A549 treated with ZK216348 at 1 μM for 4 hours (cell line): Measurements from ENCODE around the gene TRIM60. TPM values are rescaled to one million over a fixed set of nuclear protein-coding genes. Genes with fewer than 3 reads are reported as not detected.

ENCODE experiments used
- total RNA-seq: library from RNA; stranded (reverse); fragments of 200-300 nt; extraction: Qiagen RNA extraction; gene quantifications from 5 replicates; pipeline ENCODE4 v1.2.3, GENCODE V29; 2022; ENCODE audit warnings: low read depth

The TRIM60 gene
- total RNA-seq = not detected in 5 replicates

GRCh38 chr4:165031436-165032211 is at the start of gene TRIM60:
TSS of gene TRIM60 (plus strand) at chr4:165031999. CDS start at chr4:165040073, 8,074 bp downstream.

GRCh38 chr4:165053645-165054044 is 21.8 kb downstream of the TRIM60 start, which contains the start of gene TRIM75:
TSS of gene TRIM75 (plus strand) at chr4:165053866. CDS start at chr4:165059148, 5,282 bp downstream.

Other genes starting within 250 kb of the TRIM60 start
- not detected in 5 replicates for gene APELA, start 154.8 kb upstream of the TRIM60 start, total RNA-seq
- gene TRIM61, start 54.3 kb upstream of the TRIM60 start, total RNA-seq = not detected in 5 replicates
- not detected in 5 replicates for gene TRIM75, start 21.9 kb downstream of the TRIM60 start, total RNA-seq
- gene TMEM192, start 80.9 kb downstream of the TRIM60 start, total RNA-seq = 6.1 to 9.4 TPM (median 7.6 TPM) in 5 replicates
- gene KLHL2, start 175.6 kb downstream of the TRIM60 start, total RNA-seq = 10.9 to 16.6 TPM (median 13.7 TPM) in 5 replicates